HEK293 (cell line): ENCODE measurements around the gene CABLES2.

Experiments used
- CTCF ChIA-PET: fragments of 350-600 bp; formaldehyde crosslinking; extraction: SDS; loops from one replicate; lab custom pipeline; 2021; ENCODE audit warnings: antibody characterized with exemption; lab: Yijun Ruan, JAX
- POLR2A ChIA-PET: fragments of 300-600 bp; formaldehyde crosslinking; extraction: SDS; loops from one replicate; lab custom pipeline; 2020; ENCODE audit warnings: antibody characterized with exemption, inconsistent platforms; lab: Yijun Ruan, JAX
- H3K27ac ChIP-seq: fragments of 200-500 bp; sonication (Bioruptor generic); 2 replicates; pipeline ENCODE4 v1.5.1; 2014; ENCODE audit warnings: low read depth, low read length, control low read depth, inconsistent platforms; ENCODE audit errors: extremely low read depth
- H3K36me3 ChIP-seq, 2 experiments: fragments of 200-500 bp in 1 of 2; sonication (Bioruptor generic) in 1 of 2; 1 replicate in 1 of 2; 2 replicates in 1 of 2; pipeline ENCODE4 v1.5.1; 2014 to 2017; ENCODE audit warnings: inconsistent platforms in 2 of 2, low read length in 2 of 2; ENCODE audit not compliant: control insufficient read depth in 2 of 2, insufficient read depth in 1 of 2
- H3K4me1 ChIP-seq: fragments of 200-500 bp; sonication (Bioruptor generic); 2 replicates; pipeline ENCODE4 v1.5.1; 2014; ENCODE audit warnings: mild to moderate bottlenecking, low read length, inconsistent platforms; ENCODE audit not compliant: control insufficient read depth, insufficient read depth
- H3K4me3 ChIP-seq: 2 replicates; pipeline ENCODE4 v1.5.1; 2011; ENCODE audit warnings: low read depth, mild to moderate bottlenecking, control low read depth, low read length, moderate library complexity
- H3K9me3 ChIP-seq: fragments of 200-500 bp; sonication (Bioruptor generic); 2 replicates; pipeline ENCODE4 v1.5.1; 2014; ENCODE audit warnings: low read depth, low read length, inconsistent platforms; ENCODE audit not compliant: control insufficient read depth, insufficient read depth
- GLIS1 ChIP-seq: fragments of 450-650 bp; formaldehyde crosslinking; IDR thresholded peaks from 2 replicates; pipeline ENCODE4 v1.5.1; 2016; ENCODE audit warnings: missing biosample characterization, missing genetic modification characterization
- GLIS2 ChIP-seq: fragments of 450-650 bp; formaldehyde crosslinking; IDR thresholded peaks from 2 replicates; pipeline ENCODE4 v1.5.1; 2016; ENCODE audit warnings: missing biosample characterization, missing genetic modification characterization
- KLF1 ChIP-seq: fragments of 450-650 bp; formaldehyde crosslinking; IDR thresholded peaks from 2 replicates; pipeline ENCODE4 v1.5.1; 2016; ENCODE audit warnings: missing biosample characterization, missing genetic modification characterization
- KLF9 ChIP-seq: fragments of 450-650 bp; formaldehyde crosslinking; IDR thresholded peaks from 2 replicates; pipeline ENCODE4 v1.5.1; 2016; ENCODE audit warnings: missing biosample characterization, missing genetic modification characterization, low read depth
- MEIS1 ChIP-seq: sonication (generic); formaldehyde crosslinking; IDR thresholded peaks from 2 replicates; pipeline ENCODE4 v1.8.1; 2022; ENCODE audit warnings: missing genetic modification reagents, mild to moderate bottlenecking, borderline replicate concordance
- SP3 ChIP-seq: fragments of 450-650 bp; formaldehyde crosslinking; IDR thresholded peaks from 2 replicates; pipeline ENCODE4 v1.5.1; 2016; ENCODE audit warnings: missing biosample characterization, missing genetic modification characterization
- TRIM28 ChIP-seq: IDR thresholded peaks from 2 replicates; pipeline ENCODE4 v1.6.1; 2011; ENCODE audit warnings: low read length, control low read depth, borderline replicate concordance
- ZBTB11 ChIP-seq: fragments of 450-650 bp; formaldehyde crosslinking; conservative IDR thresholded peaks from 2 replicates; pipeline ENCODE4 v1.5.1; 2016; ENCODE audit warnings: low read depth, missing biosample characterization, missing genetic modification characterization
- ZFP69B ChIP-seq: fragments of 450-650 bp; formaldehyde crosslinking; IDR thresholded peaks from 2 replicates; pipeline ENCODE4 v1.5.1; 2016; ENCODE audit warnings: missing biosample characterization, missing genetic modification characterization
- ZNF138 ChIP-seq: fragments of 450-650 bp; formaldehyde crosslinking; IDR thresholded peaks from 2 replicates; pipeline ENCODE4 v1.5.1; 2016; ENCODE audit warnings: missing biosample characterization, missing genetic modification characterization, borderline replicate concordance
- ZNF791 ChIP-seq: fragments of 450-650 bp; formaldehyde crosslinking; IDR thresholded peaks from 2 replicates; pipeline ENCODE4 v1.5.1; 2016; ENCODE audit warnings: missing biosample characterization, missing genetic modification characterization
- TF ChIP-seq, protein P1 (sequence below): fragments of 450-650 bp; formaldehyde crosslinking; IDR thresholded peaks from 2 replicates; pipeline ENCODE4 v1.5.1; 2016; ENCODE audit warnings: missing biosample characterization, missing genetic modification characterization
- TF ChIP-seq, protein P2 (sequence below): fragments of 450-650 bp; formaldehyde crosslinking; IDR thresholded peaks from 2 replicates; pipeline ENCODE4 v1.5.1; 2016; ENCODE audit warnings: missing biosample characterization, missing genetic modification characterization
- TF ChIP-seq, protein P3 (sequence below): fragments of 450-650 bp; formaldehyde crosslinking; IDR thresholded peaks from 2 replicates; pipeline ENCODE4 v1.5.1; 2016; ENCODE audit warnings: missing biosample characterization, missing genetic modification characterization
- TF ChIP-seq, protein P4 (sequence below): fragments of 450-650 bp; formaldehyde crosslinking; IDR thresholded peaks from 2 replicates; pipeline ENCODE4 v1.5.1; 2016; ENCODE audit warnings: missing biosample characterization, missing genetic modification characterization

The CABLES2 gene

GRCh38 chr20:62361799-62362589, 45.1 kb downstream of the CABLES2 start (continued):
- 0 out of 2 replicates have a peak, but pooled peaks have one; percentile 30 for TF ChIP-seq MEIS1 (CRISPR knock-in tag)
- TF ChIP-seq, protein P1, sequence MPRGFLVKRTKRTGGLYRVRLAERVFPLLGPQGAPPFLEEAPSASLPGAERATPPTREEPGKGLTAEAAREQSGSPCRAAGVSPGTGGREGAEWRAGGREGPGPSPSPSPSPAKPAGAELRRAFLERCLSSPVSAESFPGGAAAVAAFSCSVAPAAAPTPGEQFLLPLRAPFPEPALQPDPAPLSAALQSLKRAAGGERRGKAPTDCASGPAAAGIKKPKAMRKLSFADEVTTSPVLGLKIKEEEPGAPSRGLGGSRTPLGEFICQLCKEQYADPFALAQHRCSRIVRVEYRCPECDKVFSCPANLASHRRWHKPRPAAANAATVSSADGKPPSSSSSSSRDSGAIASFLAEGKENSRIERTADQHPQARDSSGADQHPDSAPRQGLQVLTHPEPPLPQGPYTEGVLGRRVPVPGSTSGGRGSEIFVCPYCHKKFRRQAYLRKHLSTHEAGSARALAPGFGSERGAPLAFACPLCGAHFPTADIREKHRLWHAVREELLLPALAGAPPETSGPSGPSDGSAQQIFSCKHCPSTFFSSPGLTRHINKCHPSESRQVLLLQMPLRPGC (tag by site-specific recombination) = no peak
- TF ChIP-seq TRIM28 = no peak
- no peak for TF ChIP-seq KLF9 (tag by site-specific recombination)
- TF ChIP-seq ZNF138 (tag by site-specific recombination) = no peak
- no peak for TF ChIP-seq ZNF791 (tag by site-specific recombination)

GRCh38 chr20:62360854-62361798, 46.0 kb downstream of the CABLES2 start:
- H3K27ac ChIP-seq = no peak overlapping the region
- H3K9me3 ChIP-seq = no peaks in the 10 kb centered on the region
- ChIA-PET CTCF (no interaction called here), POLR2A (interaction anchor here (1.3 to 1.4 kb wide), 2 partner anchors 11 to 59 kb away, joined by 3 to 7 read pairs; partner anchors contain the start of gene ADRM1)
- no peak overlapping the region for H3K4me3 ChIP-seq
- peaks cover 6% of the 10 kb centered on the region for H3K4me1 ChIP-seq
- TF ChIP-seq SP3 (tag by site-specific recombination) = peak; percentile 27
- TF ChIP-seq GLIS1 = peak; percentile 12; the same call in 1 of the 2 replicates
- no peak for TF ChIP-seq ZFP69B (tag by site-specific recombination)
- no peak for TF ChIP-seq ZBTB11
- peak; percentile 84 for TF ChIP-seq KLF1 (tag by site-specific recombination)
- TF ChIP-seq, protein P2, sequence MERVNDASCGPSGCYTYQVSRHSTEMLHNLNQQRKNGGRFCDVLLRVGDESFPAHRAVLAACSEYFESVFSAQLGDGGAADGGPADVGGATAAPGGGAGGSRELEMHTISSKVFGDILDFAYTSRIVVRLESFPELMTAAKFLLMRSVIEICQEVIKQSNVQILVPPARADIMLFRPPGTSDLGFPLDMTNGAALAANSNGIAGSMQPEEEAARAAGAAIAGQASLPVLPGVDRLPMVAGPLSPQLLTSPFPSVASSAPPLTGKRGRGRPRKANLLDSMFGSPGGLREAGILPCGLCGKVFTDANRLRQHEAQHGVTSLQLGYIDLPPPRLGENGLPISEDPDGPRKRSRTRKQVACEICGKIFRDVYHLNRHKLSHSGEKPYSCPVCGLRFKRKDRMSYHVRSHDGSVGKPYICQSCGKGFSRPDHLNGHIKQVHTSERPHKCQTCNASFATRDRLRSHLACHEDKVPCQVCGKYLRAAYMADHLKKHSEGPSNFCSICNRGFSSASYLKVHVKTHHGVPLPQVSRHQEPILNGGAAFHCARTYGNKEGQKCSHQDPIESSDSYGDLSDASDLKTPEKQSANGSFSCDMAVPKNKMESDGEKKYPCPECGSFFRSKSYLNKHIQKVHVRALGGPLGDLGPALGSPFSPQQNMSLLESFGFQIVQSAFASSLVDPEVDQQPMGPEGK = peak; percentile 68
- no peak for TF ChIP-seq GLIS2 (tag by site-specific recombination)
- TF ChIP-seq, protein P3, sequence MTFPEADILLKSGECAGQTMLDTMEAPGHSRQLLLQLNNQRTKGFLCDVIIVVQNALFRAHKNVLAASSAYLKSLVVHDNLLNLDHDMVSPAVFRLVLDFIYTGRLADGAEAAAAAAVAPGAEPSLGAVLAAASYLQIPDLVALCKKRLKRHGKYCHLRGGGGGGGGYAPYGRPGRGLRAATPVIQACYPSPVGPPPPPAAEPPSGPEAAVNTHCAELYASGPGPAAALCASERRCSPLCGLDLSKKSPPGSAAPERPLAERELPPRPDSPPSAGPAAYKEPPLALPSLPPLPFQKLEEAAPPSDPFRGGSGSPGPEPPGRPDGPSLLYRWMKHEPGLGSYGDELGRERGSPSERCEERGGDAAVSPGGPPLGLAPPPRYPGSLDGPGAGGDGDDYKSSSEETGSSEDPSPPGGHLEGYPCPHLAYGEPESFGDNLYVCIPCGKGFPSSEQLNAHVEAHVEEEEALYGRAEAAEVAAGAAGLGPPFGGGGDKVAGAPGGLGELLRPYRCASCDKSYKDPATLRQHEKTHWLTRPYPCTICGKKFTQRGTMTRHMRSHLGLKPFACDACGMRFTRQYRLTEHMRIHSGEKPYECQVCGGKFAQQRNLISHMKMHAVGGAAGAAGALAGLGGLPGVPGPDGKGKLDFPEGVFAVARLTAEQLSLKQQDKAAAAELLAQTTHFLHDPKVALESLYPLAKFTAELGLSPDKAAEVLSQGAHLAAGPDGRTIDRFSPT = peak; percentile 23; the same call in 1 of the 2 replicates
- TF ChIP-seq, protein P4, sequence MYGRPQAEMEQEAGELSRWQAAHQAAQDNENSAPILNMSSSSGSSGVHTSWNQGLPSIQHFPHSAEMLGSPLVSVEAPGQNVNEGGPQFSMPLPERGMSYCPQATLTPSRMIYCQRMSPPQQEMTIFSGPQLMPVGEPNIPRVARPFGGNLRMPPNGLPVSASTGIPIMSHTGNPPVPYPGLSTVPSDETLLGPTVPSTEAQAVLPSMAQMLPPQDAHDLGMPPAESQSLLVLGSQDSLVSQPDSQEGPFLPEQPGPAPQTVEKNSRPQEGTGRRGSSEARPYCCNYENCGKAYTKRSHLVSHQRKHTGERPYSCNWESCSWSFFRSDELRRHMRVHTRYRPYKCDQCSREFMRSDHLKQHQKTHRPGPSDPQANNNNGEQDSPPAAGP (tag by site-specific recombination) = peak; percentile 47; the same call in 1 of the 2 replicates
- H3K36me3 ChIP-seq = peaks cover 0 to 18% of the 10 kb centered on the region in 2 experiments; a peak in 1 of 3 replicates
